ENCODE measurements around the gene COL4A1. TPM values are rescaled to one million over a fixed set of nuclear protein-coding genes. Genes with fewer than 3 reads are reported as not detected.
"Not testable (repeated sequence)": the region's sequence is repeated elsewhere in the genome, so short reads cannot be mapped to it uniquely, and the experiment has no call there.

Gene COL4A1
- total RNA-seq, 3 donors from 2014 or later: 19.0 to 308 (median 61.9) TPM

GRCh38 chr13:110317496-110318195 is 10.7 kb upstream of the COL4A1 start:
- intact Hi-C loops (cut with DNase I, micrococcal nuclease): no loop called here
- Histone ChIP-seq H3K36me3 (ENCODE audit: low read depth) (no peaks in the 10 kb centered on the region), H3K9me3 (no peaks in the 10 kb centered on the region), H3K4me3 (no peak overlapping the region), H3K4me1 (ENCODE audit: low read depth) (no peaks in the 10 kb centered on the region)
- no peak for TF ChIP-seq CTCF (IDR thresholded peaks at IDR 0.05)
- DNase-seq: no peak
- ATAC-seq: no peak

- Histone ChIP-seq H3K4me3 (no peak overlapping the region), H3K9me3 (no peaks in the 10 kb centered on the region), H3K4me1 (ENCODE audit: low read depth) (no peaks in the 10 kb centered on the region), H3K36me3 (ENCODE audit: low read depth) (no peaks in the 10 kb centered on the region)
- intact Hi-C loops (cut with DNase I, micrococcal nuclease): no loop called here
- ATAC-seq (no peak), DNase-seq (no peak)
- no peak for TF ChIP-seq CTCF (IDR thresholded peaks at IDR 0.05)
Measured at GRCh38 chr13:110317093-110317492, 10.1 kb upstream of the COL4A1 start.

GRCh38 chr13:110316196-110316595 is 9.2 kb upstream of the COL4A1 start:
- ATAC-seq: no peak
- Histone ChIP-seq H3K4me3 (no peak overlapping the region), H3K36me3 (ENCODE audit: low read depth) (no peaks in the 10 kb centered on the region), H3K4me1 (ENCODE audit: low read depth) (no peaks in the 10 kb centered on the region), H3K9me3 (no peaks in the 10 kb centered on the region)
- intact Hi-C loops (cut with DNase I, micrococcal nuclease): no loop called here
- TF ChIP-seq CTCF (IDR thresholded peaks at IDR 0.05): no peak
- DNase-seq: no peak

GRCh38 chr13:110314516-110315245 is 7.7 kb upstream of the COL4A1 start:
- ATAC-seq (no peak), DNase-seq (no peak)
- no peaks in the 10 kb centered on the region for H3K36me3 ChIP-seq (ENCODE audit: low read depth)
- no peaks in the 10 kb centered on the region for H3K9me3 ChIP-seq
- intact Hi-C loops (cut with DNase I, micrococcal nuclease): no loop called here
- no peak for TF ChIP-seq CTCF (IDR thresholded peaks at IDR 0.05)
- H3K4me1 ChIP-seq (ENCODE audit: low read depth): no peaks in the 10 kb centered on the region
- no peak overlapping the region for H3K4me3 ChIP-seq

GRCh38 chr13:110313733-110314132 is 6.8 kb upstream of the COL4A1 start:
- H3K36me3 ChIP-seq (ENCODE audit: low read depth); intact Hi-C loops (cut with DNase I, micrococcal nuclease); H3K4me3 ChIP-seq; H3K9me3 ChIP-seq; DNase-seq; H3K4me1 ChIP-seq (ENCODE audit: low read depth); ATAC-seq: not testable (repeated sequence)

- intact Hi-C loops (cut with DNase I, micrococcal nuclease); H3K36me3 ChIP-seq (ENCODE audit: low read depth); H3K9me3 ChIP-seq; DNase-seq; H3K4me3 ChIP-seq; ATAC-seq: not testable (repeated sequence)
- H3K4me1 ChIP-seq (ENCODE audit: low read depth): peaks cover 10% of the 10 kb centered on the region
Measured at GRCh38 chr13:110313261-110313660, 6.3 kb upstream of the COL4A1 start.

Measured in mucosa of descending colon (tissue), 3 donors.